ENCODE data around the gene BOLA2B. TPM values are rescaled to one million over a fixed set of nuclear protein-coding genes. Genes with fewer than 3 reads are reported as not detected.
A peak's percentile ranks its signal among the peaks of the same experiment; 100 is the strongest.

Gene BOLA2B
- total RNA-seq, 1 donor from 2014 or later = 59.3 TPM

GRCh38 chr16:30184891-30185682 is 8.4 kb downstream of the BOLA2B start:
- peak overlapping the region; percentile 44 for H3K27ac ChIP-seq
- peaks cover 3% of the 10 kb centered on the region for H3K36me3 ChIP-seq
- H3K27me3 ChIP-seq = no peaks in the 10 kb centered on the region
- DNase-seq = peak; percentile 67
- H3K9me3 ChIP-seq = no peaks in the 10 kb centered on the region
- H3K4me1 ChIP-seq = peaks cover 10% of the 10 kb centered on the region
- H3K4me3 ChIP-seq = peak overlapping the region; percentile 65
- ATAC-seq = peak; percentile 1
- intact Hi-C loops (cut with DNase I) = no loop called here
- no peak for TF ChIP-seq CTCF (IDR thresholded peaks at IDR 0.05)

- TF ChIP-seq CTCF (IDR thresholded peaks at IDR 0.05) = no peak
Measured at GRCh38 chr16:30184096-30184890, 9.2 kb downstream of the BOLA2B start.

GRCh38 chr16:30183233-30184095 is 10.0 kb downstream of the BOLA2B start, which contains the start of gene CORO1A:
TSS of gene CORO1A (plus strand) at chr16:30183602. CDS start at chr16:30185210, 1,608 bp downstream.
- no peaks in the 10 kb centered on the region for H3K9me3 ChIP-seq
- no peak for TF ChIP-seq CTCF (IDR thresholded peaks at IDR 0.05)
- H3K4me3 ChIP-seq = peak within 1 kb of the TSS; percentile 65
- intact Hi-C loops (cut with DNase I) = no loop called here
- peak within 1 kb of the TSS; percentile 79 for H3K27ac ChIP-seq
- H3K36me3 ChIP-seq = peaks cover 3% of the 10 kb centered on the region
- no peaks in the 10 kb centered on the region for H3K27me3 ChIP-seq
- ATAC-seq = peak; percentile 81
- DNase-seq = peak; percentile 93
- H3K4me1 ChIP-seq = peaks cover 10% of the 10 kb centered on the region

More at GRCh38 chr16:30184096-30184890, 9.2 kb downstream of the BOLA2B start:
- intact Hi-C loops (cut with DNase I) = no loop called here
- no peaks in the 10 kb centered on the region for H3K27me3 ChIP-seq
- H3K4me3 ChIP-seq = peak overlapping the region; percentile 65
- ATAC-seq (peak; percentile 18), DNase-seq (peak; percentile 70)
- H3K36me3 ChIP-seq = peaks cover 3% of the 10 kb centered on the region
- H3K4me1 ChIP-seq = peaks cover 10% of the 10 kb centered on the region
- H3K9me3 ChIP-seq = no peaks in the 10 kb centered on the region
- H3K27ac ChIP-seq = peak overlapping the region; percentile 79

- Histone ChIP-seq H3K27me3 (no peaks in the 10 kb centered on the region), H3K27ac (no peak overlapping the region), H3K4me1 (peaks cover 4% of the 10 kb centered on the region), H3K4me3 (no peak overlapping the region), H3K9me3 (no peaks in the 10 kb centered on the region), H3K36me3 (no peaks in the 10 kb centered on the region)
- DNase-seq (no peak), ATAC-seq (no peak)
- TF ChIP-seq CTCF (IDR thresholded peaks at IDR 0.05) = no peak
- intact Hi-C loops (cut with DNase I) = no loop called here
Measured at GRCh38 chr16:30180741-30181140, 12.7 kb downstream of the BOLA2B start.

- H3K9me3 ChIP-seq = no peaks in the 10 kb centered on the region
- H3K4me3 ChIP-seq = no peak overlapping the region
- intact Hi-C loops (cut with DNase I) = no loop called here
- no peak overlapping the region for H3K27ac ChIP-seq
- H3K27me3 ChIP-seq = no peaks in the 10 kb centered on the region
- H3K4me1 ChIP-seq = peaks cover 4% of the 10 kb centered on the region
- ATAC-seq (no peak), DNase-seq (no peak)
- no peaks in the 10 kb centered on the region for H3K36me3 ChIP-seq
- TF ChIP-seq CTCF (IDR thresholded peaks at IDR 0.05) = no peak
Measured at GRCh38 chr16:30179931-30180330, 13.5 kb downstream of the BOLA2B start.

Measured in upper lobe of right lung (tissue), 1 donor.